Esophagus squamous epithelium (tissue), 4 donors: ENCODE results near the gene DENND2A.

Source experiments
- POLR2A ChIP-seq, 4 donors: fragments of 450-650 bp; IDR thresholded peaks; one replicate each; pipeline ENCODE4 v1.6.1; 2017; ENCODE audit warnings: antibody characterized with exemption in 4 of 4, mild to moderate bottlenecking in 4 of 4, moderate library complexity in 3 of 4
- TF ChIP-seq, protein P1 (sequence below), 6 experiments: fragments of 450-650 bp in 4 of 6; fragments of 200-600 bp in 2 of 6; sonication (generic) in 2 of 6; IDR thresholded peaks; one replicate each; pipeline ENCODE4 v1.5.1; 2016 to 2019; ENCODE audit warnings: antibody characterized with exemption in 6 of 6, mild to moderate bottlenecking in 4 of 6, moderate library complexity in 4 of 6

DNA sequence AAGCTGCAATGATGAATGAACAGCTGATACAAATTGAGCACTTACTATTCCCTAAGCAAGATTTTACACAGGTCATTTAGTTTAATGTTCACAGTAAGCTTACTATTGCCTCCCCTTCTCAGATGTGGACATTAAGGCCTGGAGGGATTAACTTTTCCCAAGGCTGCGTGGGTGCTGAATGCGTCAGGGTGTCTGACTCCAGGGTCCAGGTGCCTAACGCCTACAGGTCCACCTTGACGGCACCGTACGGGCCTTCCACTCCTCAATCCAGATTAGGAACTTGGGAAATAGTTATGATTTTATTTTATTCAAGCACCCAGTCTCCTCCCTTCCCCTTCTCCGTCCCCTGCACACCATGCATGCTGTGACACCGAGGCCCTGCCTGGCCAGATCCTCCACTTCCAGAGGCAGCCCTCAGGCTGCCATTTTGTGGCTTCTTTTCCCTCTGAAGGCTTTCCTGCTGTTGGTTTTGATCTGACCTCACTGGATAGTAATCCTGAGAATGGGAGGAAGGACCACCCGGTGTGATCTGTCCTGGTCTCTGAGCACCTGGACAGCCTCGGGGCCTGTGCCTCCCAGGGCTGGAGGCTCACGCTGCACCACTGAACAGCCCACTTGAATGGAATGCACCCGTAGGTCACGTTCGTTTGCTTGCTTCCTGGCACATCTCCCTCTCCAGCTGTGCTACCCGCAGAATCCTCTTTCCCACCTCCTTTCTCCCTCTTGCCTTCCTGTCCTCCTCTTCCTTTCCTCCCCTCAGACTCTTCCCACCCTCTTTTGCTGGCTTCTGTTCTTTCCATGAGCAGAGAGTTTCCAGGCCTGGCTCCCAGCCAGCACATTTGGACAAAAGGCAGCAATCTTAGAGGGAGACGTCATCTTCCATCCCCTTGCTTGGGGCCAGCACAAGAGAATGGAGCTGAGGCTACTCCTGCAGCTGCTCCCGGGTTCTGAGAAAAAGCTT, 14.4 kb downstream of the DENND2A start:
- TF ChIP-seq, protein P1, sequence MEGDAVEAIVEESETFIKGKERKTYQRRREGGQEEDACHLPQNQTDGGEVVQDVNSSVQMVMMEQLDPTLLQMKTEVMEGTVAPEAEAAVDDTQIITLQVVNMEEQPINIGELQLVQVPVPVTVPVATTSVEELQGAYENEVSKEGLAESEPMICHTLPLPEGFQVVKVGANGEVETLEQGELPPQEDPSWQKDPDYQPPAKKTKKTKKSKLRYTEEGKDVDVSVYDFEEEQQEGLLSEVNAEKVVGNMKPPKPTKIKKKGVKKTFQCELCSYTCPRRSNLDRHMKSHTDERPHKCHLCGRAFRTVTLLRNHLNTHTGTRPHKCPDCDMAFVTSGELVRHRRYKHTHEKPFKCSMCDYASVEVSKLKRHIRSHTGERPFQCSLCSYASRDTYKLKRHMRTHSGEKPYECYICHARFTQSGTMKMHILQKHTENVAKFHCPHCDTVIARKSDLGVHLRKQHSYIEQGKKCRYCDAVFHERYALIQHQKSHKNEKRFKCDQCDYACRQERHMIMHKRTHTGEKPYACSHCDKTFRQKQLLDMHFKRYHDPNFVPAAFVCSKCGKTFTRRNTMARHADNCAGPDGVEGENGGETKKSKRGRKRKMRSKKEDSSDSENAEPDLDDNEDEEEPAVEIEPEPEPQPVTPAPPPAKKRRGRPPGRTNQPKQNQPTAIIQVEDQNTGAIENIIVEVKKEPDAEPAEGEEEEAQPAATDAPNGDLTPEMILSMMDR (IDR thresholded peaks at IDR 0.05): no peak
- no peak for TF ChIP-seq POLR2A (IDR thresholded peaks at IDR 0.05)
